Stimulated activated naive CD4-positive, alpha-beta T cell (primary cell): ENCODE measurements around the gene ACOT8.

Experiments used
- DNase-seq, 6 experiments: peaks; one replicate each; lab custom pipeline; 2025; lab: John Stamatoyannopoulos, UW

ACOT8 gene

GRCh38 chr20:45792317-45793118 lies 64.7 kb downstream of the ACOT8 start:
- DNase-seq, result no peak
